Myometrial cell (primary cell): ENCODE results near the gene NIP7. TPM values are rescaled to one million over a fixed set of nuclear protein-coding genes. Genes with fewer than 3 reads are reported as not detected.

ENCODE experiments used
- total RNA-seq: library from RNA; depleted of rRNA; stranded (reverse); fragments of >200 nt; gene quantifications from 2 replicates; pipeline ENCODE4 v1.2.3, GENCODE V29; 2015

Gene NIP7
- total RNA-seq, result 26.9 and 34.9 TPM in 2 replicates

GRCh38 chr16:69339289-69340094, at the start of gene NIP7, which contains the start of gene COG8:
TSS of gene NIP7 (plus strand) at chr16:69339772. CDS start at chr16:69339830, 58 bp downstream.
TSS of gene COG8 (minus strand) at chr16:69339564. CDS start at chr16:69339552, 12 bp downstream.

GRCh38 chr16:69310653-69311532, 28.7 kb upstream of the NIP7 start, which contains the start of gene VPS4A:
TSS of gene VPS4A (plus strand) at chr16:69311350. CDS start at chr16:69311512, 162 bp downstream.

GRCh38 chr16:69330286-69331109, 9.1 kb upstream of the NIP7 start, which contains the start of gene PDF:
TSS of gene PDF (minus strand) at chr16:69330588. CDS start at chr16:69330570, 18 bp downstream.

GRCh38 chr16:69351309-69352027, 11.9 kb downstream of the NIP7 start, which contains the start of gene TMED6:
TSS of gene TMED6 (minus strand) at chr16:69351786. CDS start at chr16:69351753, 33 bp downstream.

Other genes starting within 250 kb of the NIP7 start
- under 0.01 TPM in 1 of 2 replicates, not detected in the other for gene HAS3, start 234.1 kb upstream of the NIP7 start, total RNA-seq
- gene CHTF8, start 207.2 kb upstream of the NIP7 start, total RNA-seq, result 37.8 and 40.9 TPM in 2 replicates
- 27.1 and 31.2 TPM in 2 replicates for gene UTP4, start 207.1 kb upstream of the NIP7 start, total RNA-seq
- gene SNTB2, start 152.6 kb upstream of the NIP7 start, total RNA-seq, result 28.4 and 35.5 TPM in 2 replicates
- gene VPS4A, start 28.4 kb upstream of the NIP7 start, total RNA-seq, result 32.4 and 35.7 TPM in 2 replicates
- gene PDF, start 9.2 kb upstream of the NIP7 start, total RNA-seq, result 19.3 and 24.8 TPM in 2 replicates
- 31.7 and 34.6 TPM in 2 replicates for gene COG8, start 208 bp upstream of the NIP7 start, total RNA-seq
- gene TMED6, start 12.0 kb downstream of the NIP7 start, total RNA-seq, result not detected in 2 replicates
- 5.2 and 18.3 TPM in 2 replicates for gene TERF2, start 46.2 kb downstream of the NIP7 start, total RNA-seq
- gene CYB5B, start 84.8 kb downstream of the NIP7 start, total RNA-seq, result 152 and 168 TPM in 2 replicates
- gene NFAT5, start 226.2 kb downstream of the NIP7 start, total RNA-seq, result 16.1 and 20.6 TPM in 2 replicates